ENCODE results near the gene TRAF1. TPM values are rescaled to one million over a fixed set of nuclear protein-coding genes. Genes with fewer than 3 reads are reported as not detected.

Gene TRAF1
- total RNA-seq, 1 experiment from 2014 or later: 1.8 TPM

GRCh38 chr9:120873512-120873911 lies 53.1 kb downstream of the TRAF1 start (continued):
- TF ChIP-seq ZNF281 (CRISPR knock-in tag; IDR thresholded peaks at IDR 0.05) (peak; percentile 65; the same call in 1 of the 2 replicates), ZNF317 (CRISPR knock-in tag; IDR thresholded peaks at IDR 0.05; ENCODE audit: borderline replicate concordance, low read depth) (no peak), JUN (CRISPR knock-in tag; IDR thresholded peaks at IDR 0.05) (peak; percentile 47; the same call in 1 of the 2 replicates), ZNF416 (CRISPR knock-in tag; IDR thresholded peaks at IDR 0.05) (no peak), GABPB1 (CRISPR knock-in tag; IDR thresholded peaks at IDR 0.05) (no peak), ARID4B (CRISPR knock-in tag; IDR thresholded peaks at IDR 0.05; ENCODE audit: borderline replicate concordance) (0 out of 2 replicates have a peak, but pooled peaks have one; percentile 51), USF1 (CRISPR knock-in tag; IDR thresholded peaks at IDR 0.05) (peak; percentile 21; the same call in 1 of the 2 replicates), FOXP1 (CRISPR knock-in tag; IDR thresholded peaks at IDR 0.05; ENCODE audit: borderline replicate concordance) (no peak), OVOL2 (CRISPR knock-in tag; IDR thresholded peaks at IDR 0.05; ENCODE audit: borderline replicate concordance) (no peak), TEAD1 (CRISPR knock-in tag; IDR thresholded peaks at IDR 0.05) (peak; percentile 78; the same call in 1 of the 2 replicates), MAX (CRISPR knock-in tag; IDR thresholded peaks at IDR 0.05) (peak; percentile 37; the same call in 1 of the 2 replicates)

GRCh38 chr9:120872791-120873502 lies 53.6 kb downstream of the TRAF1 start:
- H3K4me1 Mint-ChIP-seq: peaks cover 60% of the 10 kb centered on the region

More at GRCh38 chr9:120872791-120873502, 53.6 kb downstream of the TRAF1 start:
- peak overlapping the region; percentile 14 for H3K4me3 Mint-ChIP-seq
- CTCF ChIA-PET: interaction anchor here (1.0 to 1.8 kb wide), 10 partner anchors 9 to 117 kb away, joined by 3 to 9 read pairs (median 4); no protein-coding TSS in a partner anchor
- peaks cover 12% of the 10 kb centered on the region for H3K27me3 Mint-ChIP-seq (ENCODE audit: low read depth)
- no peaks in the 10 kb centered on the region for H3K9me3 Mint-ChIP-seq
- no peak for TF ChIP-seq PRDM15 (CRISPR knock-in tag; IDR thresholded peaks at IDR 0.05)
- peak; percentile 29; the same call in 1 of the 2 replicates for TF ChIP-seq KAT7 (CRISPR knock-in tag; IDR thresholded peaks at IDR 0.05; ENCODE audit: borderline replicate concordance)
- peak overlapping the region; percentile 96 for H3K27ac Mint-ChIP-seq
- DNase-seq (ENCODE audit: low spot score) (no peak), ATAC-seq (no peak)
- peaks cover 11% of the 10 kb centered on the region for H3K36me3 Mint-ChIP-seq
- POLR2A ChIA-PET: interaction anchor here (0.6 to 1.5 kb wide), 8 partner anchors 20 to 80 kb away, joined by 3 to 6 read pairs (median 4); partner anchors contain the start of genes FBXW2 and TRAF1

Measured in WTC11 (cell line).